ENCODE results near the gene EEF1B2. TPM values are rescaled to one million over a fixed set of nuclear protein-coding genes. Genes with fewer than 3 reads are reported as not detected.

Gene EEF1B2
- total RNA-seq, 4 donors from 2014 or later: 252 to 766 (median 327) TPM

GRCh38 chr2:206189691-206190090 lies 30.0 kb downstream of the EEF1B2 start:
- WGBS, 2 donors: 53 to 55% methylated on average over 3 of the region's 3 CpGs
- Histone ChIP-seq H3K27ac (no peak overlapping the region), H3K27me3 (no peaks in the 10 kb centered on the region), H3K36me3 (no peaks in the 10 kb centered on the region), H3K4me3 (replicated peaks in 1 of 3) (no peak overlapping the region), H3K4me1 (no peaks in the 10 kb centered on the region), H3K9me3 (no peaks in the 10 kb centered on the region)
- no peak for DNase-seq
- TF ChIP-seq POLR2A (IDR thresholded peaks at IDR 0.05) (no peak), CTCF (IDR thresholded peaks at IDR 0.05) (no peak)
- intact Hi-C loops (cut with DNase I): no loop called here

- Histone ChIP-seq H3K36me3 (no peaks in the 10 kb centered on the region), H3K9me3 (no peaks in the 10 kb centered on the region), H3K4me1 (no peaks in the 10 kb centered on the region), H3K27me3 (no peaks in the 10 kb centered on the region), H3K4me3 (replicated peaks in 1 of 3) (no peak overlapping the region), H3K27ac (no peak overlapping the region)
- TF ChIP-seq CTCF (IDR thresholded peaks at IDR 0.05) (no peak), POLR2A (IDR thresholded peaks at IDR 0.05) (no peak)
- WGBS, 2 donors: 79 to 88% methylated on average over 2 of the region's 2 CpGs
- intact Hi-C loops (cut with DNase I): no loop called here
- no peak for DNase-seq
These were observed 30.4 kb downstream of the EEF1B2 start for GRCh38 chr2:206190111-206190510.

GRCh38 chr2:206190689-206191088 lies 31.0 kb downstream of the EEF1B2 start:
- DNase-seq: no peak
- Histone ChIP-seq H3K36me3 (no peaks in the 10 kb centered on the region), H3K27ac (no peak overlapping the region), H3K4me3 (replicated peaks in 1 of 3) (no peak overlapping the region), H3K27me3 (no peaks in the 10 kb centered on the region), H3K4me1 (no peaks in the 10 kb centered on the region), H3K9me3 (no peaks in the 10 kb centered on the region)
- TF ChIP-seq CTCF (IDR thresholded peaks at IDR 0.05): no peak
- TF ChIP-seq POLR2A (IDR thresholded peaks at IDR 0.05): no peak
- intact Hi-C loops (cut with DNase I): no loop called here
- WGBS, 2 donors: 87 to 90% methylated on average over 5 of the region's 5 CpGs

- TF ChIP-seq CTCF (IDR thresholded peaks at IDR 0.05): no peak
- no peak overlapping the region for H3K27ac ChIP-seq
- no peak for DNase-seq
- H3K27me3 ChIP-seq: no peaks in the 10 kb centered on the region
- no peaks in the 10 kb centered on the region for H3K4me1 ChIP-seq
- WGBS, 2 donors: 96 to 97% methylated on average over 3 of the region's 3 CpGs
- H3K36me3 ChIP-seq: no peaks in the 10 kb centered on the region
- no peak overlapping the region for H3K4me3 ChIP-seq (replicated peaks in 1 of 3)
- no peaks in the 10 kb centered on the region for H3K9me3 ChIP-seq
- intact Hi-C loops (cut with DNase I): no loop called here
These were observed 32.5 kb downstream of the EEF1B2 start for GRCh38 chr2:206192157-206192556.

- Histone ChIP-seq H3K27me3 (no peaks in the 10 kb centered on the region), H3K4me3 (replicated peaks in 1 of 3) (no peak overlapping the region), H3K4me1 (no peaks in the 10 kb centered on the region), H3K27ac (no peak overlapping the region), H3K36me3 (no peaks in the 10 kb centered on the region), H3K9me3 (no peaks in the 10 kb centered on the region)
- no peak for DNase-seq
- WGBS, 2 donors: 17 to 21% methylated on average over 2 of the region's 2 CpGs
- TF ChIP-seq CTCF (IDR thresholded peaks at IDR 0.05) (no peak), POLR2A (IDR thresholded peaks at IDR 0.05) (no peak)
- intact Hi-C loops (cut with DNase I): no loop called here
These were observed 34.1 kb downstream of the EEF1B2 start for GRCh38 chr2:206193671-206194357.
